Hepatocyte (in vitro differentiated cells): Measurements from ENCODE around the gene PURA. TPM values are rescaled to one million over a fixed set of nuclear protein-coding genes. Genes with fewer than 3 reads are reported as not detected.

ENCODE experiments used
- DNase-seq: peaks from one replicate; pipeline ENCODE4 v3.0.0-alpha.2; 2016; ENCODE audit warnings: low spot score
- H2AFZ ChIP-seq: fragments of 200-600 bp; sonication (generic); 2 replicates; pipeline ENCODE4 v1.6.0; 2016; ENCODE audit warnings: antibody characterized with exemption, mild to moderate bottlenecking
- H3K27ac ChIP-seq: fragments of 200-600 bp; sonication (generic); 2 replicates; pipeline ENCODE4 v1.5.1; 2016; ENCODE audit warnings: mild to moderate bottlenecking
- H3K27me3 ChIP-seq: fragments of 200-600 bp; sonication (generic); 2 replicates; pipeline ENCODE4 v1.6.1; 2016
- H3K36me3 ChIP-seq: fragments of 200-600 bp; sonication (generic); replicated peaks from 2 replicates; pipeline ENCODE4 v1.5.1; 2016; ENCODE audit warnings: low read depth; ENCODE audit not compliant: insufficient read depth
- H3K4me1 ChIP-seq: fragments of 200-600 bp; sonication (generic); 2 replicates; pipeline ENCODE4 v1.5.1; 2016; ENCODE audit warnings: mild to moderate bottlenecking, moderate library complexity; ENCODE audit not compliant: insufficient read depth
- H3K4me2 ChIP-seq: fragments of 200-600 bp; sonication (generic); 2 replicates; pipeline ENCODE4 v1.6.0; 2016
- H3K4me3 ChIP-seq: fragments of 200-600 bp; sonication (generic); 2 replicates; pipeline ENCODE4 v1.5.1; 2016; ENCODE audit warnings: mild to moderate bottlenecking
- H3K79me2 ChIP-seq: fragments of 200-600 bp; sonication (generic); 2 replicates; pipeline ENCODE4 v1.6.0; 2017; ENCODE audit warnings: mild to moderate bottlenecking
- H3K9me2 ChIP-seq: fragments of 200-600 bp; sonication (generic); replicated peaks from 2 replicates; pipeline ENCODE4 v1.6.0; 2017; ENCODE audit warnings: mild to moderate bottlenecking; ENCODE audit not compliant: insufficient read depth
- H3K9me3 ChIP-seq: fragments of 200-600 bp; sonication (generic); 2 replicates; pipeline ENCODE4 v1.5.1; 2016; ENCODE audit warnings: low read depth, mild to moderate bottlenecking
- H4K20me1 ChIP-seq: fragments of 200-600 bp; sonication (generic); 2 replicates; pipeline ENCODE4 v1.6.0; 2016; ENCODE audit warnings: mild to moderate bottlenecking; ENCODE audit not compliant: insufficient read depth, poor library complexity, severe bottlenecking
- EZH2 ChIP-seq: fragments of 200-600 bp; sonication (generic); IDR thresholded peaks from 2 replicates; pipeline ENCODE4 v1.6.1; 2016; ENCODE audit warnings: antibody characterized with exemption, mild to moderate bottlenecking, borderline replicate concordance
- EZH2phosphoT487 ChIP-seq: fragments of 200-600 bp; sonication (generic); IDR thresholded peaks from one replicate; pipeline ENCODE4 v1.6.1; 2018; ENCODE audit warnings: antibody characterized with exemption, mild to moderate bottlenecking, low read depth, moderate library complexity; ENCODE audit not compliant: unreplicated experiment, severe bottlenecking
- WGBS: methylation state at CpG from one replicate; pipeline ENCODE4 v1.1.6; 2016; ENCODE audit warnings: low lambda C conversion rate; ENCODE audit errors: missing lambda C conversion rate; 5-methylcytosine and 5-hydroxymethylcytosine counted together
- polyA plus RNA-seq: library from polyadenylated mRNA; unstranded; fragments of >200 nt; fragmentation: Nextera tagmentation; extraction: Ambion mirVana; gene quantifications from 2 replicates; pipeline ENCODE4 v1.2.1, GENCODE V29; 2016
- total RNA-seq: library from RNA; depleted of rRNA; stranded (reverse); fragments of >200 nt; gene quantifications from 2 replicates; pipeline ENCODE4 v1.2.3, GENCODE V29; 2014
- TF ChIP-seq, protein P1 (sequence below): fragments of 200-600 bp; sonication (generic); IDR thresholded peaks from 2 replicates; pipeline ENCODE4 v1.5.1; 2016; ENCODE audit warnings: antibody characterized with exemption, mild to moderate bottlenecking; ENCODE audit not compliant: poor library complexity

The PURA gene
- total and polyA plus RNA-seq, 2 experiments from 2014 or later = 7.4 to 13.8 TPM

DNA sequence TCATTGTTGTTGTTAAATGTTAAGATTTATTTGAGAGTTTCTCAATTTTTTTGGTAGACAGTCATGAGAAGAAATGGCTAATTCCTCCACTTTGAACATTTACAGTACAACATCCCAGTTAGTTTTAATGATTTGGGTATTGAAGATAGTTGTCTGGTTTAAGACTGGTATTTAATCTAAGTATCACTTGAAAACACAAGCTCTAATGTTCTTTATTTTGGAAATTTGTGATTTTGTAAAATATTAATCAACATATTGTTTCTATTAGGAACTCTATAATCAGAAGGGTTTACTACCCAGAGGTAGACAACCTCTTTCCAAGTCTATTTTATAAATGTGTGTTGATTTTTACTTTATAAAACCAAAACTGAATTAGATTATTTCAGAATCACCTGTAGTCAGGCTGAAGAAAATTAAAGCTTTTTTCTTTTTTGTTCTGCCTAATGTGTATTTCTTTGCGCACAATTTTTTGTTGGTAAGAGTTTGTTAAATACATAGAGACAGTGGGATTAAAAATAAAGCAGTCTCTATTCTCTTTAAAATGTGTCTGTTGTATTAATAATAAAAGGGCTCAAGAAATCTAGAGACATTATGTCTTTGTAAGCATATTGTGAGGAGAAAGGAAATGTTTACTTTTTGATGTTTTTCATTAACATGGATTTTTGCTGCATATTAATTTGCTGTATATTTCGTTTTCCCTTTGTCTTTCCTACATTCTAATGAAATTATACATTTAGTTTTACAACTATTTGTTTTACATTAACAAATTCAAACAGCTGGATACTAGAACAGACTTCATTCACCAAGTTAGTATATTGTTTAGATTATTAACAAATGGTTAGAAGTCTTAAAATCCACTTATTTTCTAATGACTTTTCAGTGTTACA lies 3.9 kb upstream of the PURA start:
- WGBS = 31% methylated on average over 2 of the region's 2 CpGs
- Histone ChIP-seq H3K4me1 (peaks cover 23% of the 10 kb centered on the region), H3K9me2 (no peaks in the 10 kb centered on the region), H3K36me3 (no peaks in the 10 kb centered on the region), H3K4me3 (no peak overlapping the region), H4K20me1 (peaks cover 43% of the 10 kb centered on the region), H3K4me2 (no peak overlapping the region), H3K79me2 (peaks cover 53% of the 10 kb centered on the region), H3K27me3 (peaks cover 48% of the 10 kb centered on the region), H3K9me3 (no peaks in the 10 kb centered on the region), H2AFZ (no peak overlapping the region), H3K27ac (no peak overlapping the region)
- peak; percentile 5 for TF ChIP-seq EZH2phosphoT487
- TF ChIP-seq EZH2 = no peak
- TF ChIP-seq, protein P1, sequence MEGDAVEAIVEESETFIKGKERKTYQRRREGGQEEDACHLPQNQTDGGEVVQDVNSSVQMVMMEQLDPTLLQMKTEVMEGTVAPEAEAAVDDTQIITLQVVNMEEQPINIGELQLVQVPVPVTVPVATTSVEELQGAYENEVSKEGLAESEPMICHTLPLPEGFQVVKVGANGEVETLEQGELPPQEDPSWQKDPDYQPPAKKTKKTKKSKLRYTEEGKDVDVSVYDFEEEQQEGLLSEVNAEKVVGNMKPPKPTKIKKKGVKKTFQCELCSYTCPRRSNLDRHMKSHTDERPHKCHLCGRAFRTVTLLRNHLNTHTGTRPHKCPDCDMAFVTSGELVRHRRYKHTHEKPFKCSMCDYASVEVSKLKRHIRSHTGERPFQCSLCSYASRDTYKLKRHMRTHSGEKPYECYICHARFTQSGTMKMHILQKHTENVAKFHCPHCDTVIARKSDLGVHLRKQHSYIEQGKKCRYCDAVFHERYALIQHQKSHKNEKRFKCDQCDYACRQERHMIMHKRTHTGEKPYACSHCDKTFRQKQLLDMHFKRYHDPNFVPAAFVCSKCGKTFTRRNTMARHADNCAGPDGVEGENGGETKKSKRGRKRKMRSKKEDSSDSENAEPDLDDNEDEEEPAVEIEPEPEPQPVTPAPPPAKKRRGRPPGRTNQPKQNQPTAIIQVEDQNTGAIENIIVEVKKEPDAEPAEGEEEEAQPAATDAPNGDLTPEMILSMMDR = no peak
- DNase-seq = no peak

GRCh38 chr5:140110646-140110957 lies 3.3 kb upstream of the PURA start:
- H3K9me3 ChIP-seq = no peaks in the 10 kb centered on the region
- peaks cover 29% of the 10 kb centered on the region for H3K4me1 ChIP-seq
- no peak overlapping the region for H2AFZ ChIP-seq
- H3K36me3 ChIP-seq = no peaks in the 10 kb centered on the region
- peaks cover 59% of the 10 kb centered on the region for H3K79me2 ChIP-seq
- H3K4me3 ChIP-seq = no peak overlapping the region
- no peak overlapping the region for H3K4me2 ChIP-seq
- no peak overlapping the region for H3K27ac ChIP-seq
- peaks cover 49% of the 10 kb centered on the region for H4K20me1 ChIP-seq
- TF ChIP-seq, protein P1 = no peak
- TF ChIP-seq EZH2 (peak; percentile 24), EZH2phosphoT487 (no peak)
- no peak for DNase-seq
- H3K9me2 ChIP-seq = no peaks in the 10 kb centered on the region
- 26% methylated on average over 1 of the region's 1 CpG for WGBS
- H3K27me3 ChIP-seq = peaks cover 43% of the 10 kb centered on the region

DNA sequence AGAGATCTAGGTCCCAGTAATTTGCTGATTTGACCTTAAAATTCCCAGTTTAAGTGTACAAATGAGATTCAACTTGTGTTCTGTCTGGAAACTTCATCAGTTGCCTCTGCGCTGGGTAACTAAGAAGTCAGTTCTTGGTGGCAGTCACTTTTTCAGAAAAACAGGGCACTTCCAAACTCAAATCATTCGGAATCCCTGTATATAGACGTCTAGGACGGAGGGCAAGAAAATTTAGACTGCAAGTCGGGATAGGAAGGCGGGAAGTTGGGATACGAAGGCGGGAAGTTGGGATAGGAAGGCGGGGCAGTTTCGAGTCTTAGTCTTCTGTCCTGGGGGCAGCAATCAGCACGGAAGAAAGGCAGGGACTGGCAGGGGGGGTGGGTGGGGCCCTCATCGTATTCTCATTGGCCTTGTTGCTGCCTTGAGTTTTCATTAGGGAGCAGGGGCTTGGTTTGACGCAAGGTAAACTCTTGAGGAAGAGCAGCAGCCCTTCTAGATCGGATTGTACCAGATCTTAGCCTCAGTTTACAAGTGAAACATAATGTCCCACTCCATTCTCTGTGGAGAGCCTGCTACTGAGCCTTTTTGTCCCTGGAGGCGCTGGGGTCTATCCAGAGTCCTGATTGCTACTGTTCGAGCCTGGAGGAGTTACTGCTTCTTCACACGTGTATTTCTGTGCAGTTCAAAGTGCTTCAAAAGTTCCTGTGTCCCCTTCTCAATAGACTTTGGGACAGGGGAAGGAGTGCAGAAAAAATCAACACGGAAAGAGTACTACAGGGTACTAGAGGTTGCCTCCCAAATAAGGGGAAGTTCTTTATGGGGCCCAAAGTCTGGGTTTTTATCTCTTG lies 2.7 kb upstream of the PURA start:
- H3K27ac ChIP-seq = no peak overlapping the region
- WGBS = 30% methylated on average over 18 of the region's 18 CpGs
- H3K4me3 ChIP-seq = no peak overlapping the region
- peaks cover 43% of the 10 kb centered on the region for H3K27me3 ChIP-seq
- H3K36me3 ChIP-seq = no peaks in the 10 kb centered on the region
- peaks cover 56% of the 10 kb centered on the region for H4K20me1 ChIP-seq
- peaks cover 35% of the 10 kb centered on the region for H3K4me1 ChIP-seq
- peaks cover 66% of the 10 kb centered on the region for H3K79me2 ChIP-seq
- no peak overlapping the region for H2AFZ ChIP-seq
- no peak for DNase-seq
- no peak overlapping the region for H3K4me2 ChIP-seq
- no peaks in the 10 kb centered on the region for H3K9me2 ChIP-seq
- TF ChIP-seq EZH2 = peak; percentile 17
- TF ChIP-seq EZH2phosphoT487 = no peak
- TF ChIP-seq, protein P1 = no peak
- no peaks in the 10 kb centered on the region for H3K9me3 ChIP-seq
